ENCODE results near the gene GSK3B.

Gene GSK3B

DNA sequence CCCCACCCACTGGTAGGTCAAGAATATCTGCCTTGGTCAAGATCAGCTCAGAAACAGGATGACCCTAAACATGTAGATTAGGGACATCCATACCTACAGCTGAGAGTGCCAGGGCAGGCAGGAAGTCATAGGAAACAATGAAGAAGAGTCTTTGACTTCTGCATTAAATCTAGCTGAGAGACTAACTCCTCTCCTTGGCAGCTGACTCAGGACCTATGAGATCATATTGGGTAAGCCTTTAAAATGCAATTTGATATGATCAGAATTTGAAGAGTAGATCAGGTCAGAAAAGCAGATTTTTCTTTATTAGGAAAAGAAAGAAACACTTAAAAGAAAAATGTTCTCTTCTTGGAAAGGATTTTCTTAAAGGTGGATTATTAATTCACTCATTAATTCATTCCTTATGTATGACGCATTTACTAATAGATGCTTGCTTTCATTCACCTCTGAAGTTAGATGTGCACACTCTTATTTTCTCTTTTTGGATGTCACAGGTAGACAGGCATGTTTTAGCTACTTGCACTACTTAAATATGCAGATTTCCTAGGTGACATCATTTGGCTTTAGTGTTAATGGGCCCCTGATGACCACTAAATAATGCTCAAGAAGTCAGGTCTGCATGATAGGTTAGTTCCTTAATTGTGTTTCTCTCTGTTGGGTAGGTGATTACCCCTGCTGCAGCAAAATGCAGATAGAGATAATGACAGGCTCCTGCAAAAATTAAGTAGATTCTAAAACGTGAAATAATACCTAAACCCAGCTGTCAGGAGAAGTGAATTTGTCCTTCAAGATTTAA, 35.7 kb upstream of the GSK3B start:
- no peaks in the 10 kb centered on the region for H4K20me1 ChIP-seq (ENCODE audit: insufficient read depth, low read length)
- TF ChIP-seq, protein P1, sequence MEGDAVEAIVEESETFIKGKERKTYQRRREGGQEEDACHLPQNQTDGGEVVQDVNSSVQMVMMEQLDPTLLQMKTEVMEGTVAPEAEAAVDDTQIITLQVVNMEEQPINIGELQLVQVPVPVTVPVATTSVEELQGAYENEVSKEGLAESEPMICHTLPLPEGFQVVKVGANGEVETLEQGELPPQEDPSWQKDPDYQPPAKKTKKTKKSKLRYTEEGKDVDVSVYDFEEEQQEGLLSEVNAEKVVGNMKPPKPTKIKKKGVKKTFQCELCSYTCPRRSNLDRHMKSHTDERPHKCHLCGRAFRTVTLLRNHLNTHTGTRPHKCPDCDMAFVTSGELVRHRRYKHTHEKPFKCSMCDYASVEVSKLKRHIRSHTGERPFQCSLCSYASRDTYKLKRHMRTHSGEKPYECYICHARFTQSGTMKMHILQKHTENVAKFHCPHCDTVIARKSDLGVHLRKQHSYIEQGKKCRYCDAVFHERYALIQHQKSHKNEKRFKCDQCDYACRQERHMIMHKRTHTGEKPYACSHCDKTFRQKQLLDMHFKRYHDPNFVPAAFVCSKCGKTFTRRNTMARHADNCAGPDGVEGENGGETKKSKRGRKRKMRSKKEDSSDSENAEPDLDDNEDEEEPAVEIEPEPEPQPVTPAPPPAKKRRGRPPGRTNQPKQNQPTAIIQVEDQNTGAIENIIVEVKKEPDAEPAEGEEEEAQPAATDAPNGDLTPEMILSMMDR (IDR thresholded peaks at IDR 0.05; ENCODE audit: borderline replicate concordance, extremely low read depth, low read length, poor library complexity, severe bottlenecking) = no peak
- no peak for TF ChIP-seq EZH2 (IDR thresholded peaks at IDR 0.05; ENCODE audit: borderline replicate concordance, low read depth, low read length, severe bottlenecking)
- H3K36me3 ChIP-seq (ENCODE audit: insufficient read depth, low read length) = no peaks in the 10 kb centered on the region
- H3K27me3 ChIP-seq (ENCODE audit: insufficient read depth, low read length, poor library complexity) = no peaks in the 10 kb centered on the region
- H3K27ac ChIP-seq (ENCODE audit: low read length) = no peak overlapping the region
- no peak overlapping the region for H2AFZ ChIP-seq (ENCODE audit: low read depth, low read length)
- DNase-seq (no peak), ATAC-seq (ENCODE audit: insufficient read depth, low read depth) (no peak)
- H3K9me3 ChIP-seq (ENCODE audit: insufficient read depth, low read length, severe bottlenecking) = no peaks in the 10 kb centered on the region
- no peak overlapping the region for H3K9ac ChIP-seq (ENCODE audit: low read depth, low read length)
- no peaks in the 10 kb centered on the region for H3K4me1 ChIP-seq (ENCODE audit: insufficient read depth, low read length)
- no peaks in the 10 kb centered on the region for H3K79me2 ChIP-seq (ENCODE audit: insufficient read depth, low read length)
- H3K4me2 ChIP-seq (ENCODE audit: insufficient read depth, low read length) = no peak overlapping the region
- no peak overlapping the region for H3K4me3 ChIP-seq (ENCODE audit: low read depth in 1 of 2, low read length in 2 of 2)

DNA sequence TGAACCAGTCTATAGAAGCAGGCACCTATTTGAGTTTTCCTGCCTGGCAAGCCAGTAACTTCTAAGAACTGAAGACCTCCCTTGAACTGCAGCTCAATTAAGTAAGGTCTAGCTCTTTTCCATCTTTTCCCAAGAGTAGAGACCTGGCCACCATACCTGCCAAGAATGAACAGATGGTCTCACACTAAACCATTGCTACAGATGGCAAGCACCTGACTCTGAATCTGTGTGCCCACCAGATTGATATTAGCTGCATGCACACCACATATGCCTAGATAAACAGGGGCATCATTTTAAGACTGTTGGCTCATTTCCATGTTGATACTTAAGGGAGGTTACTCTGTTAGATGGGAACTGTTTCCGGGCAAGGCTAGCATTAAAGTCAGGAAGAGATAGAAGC, 34.8 kb upstream of the GSK3B start:
- Histone ChIP-seq H3K4me1 (ENCODE audit: insufficient read depth, low read length) (no peaks in the 10 kb centered on the region), H3K79me2 (ENCODE audit: insufficient read depth, low read length) (no peaks in the 10 kb centered on the region), H3K27ac (ENCODE audit: low read length) (no peak overlapping the region), H3K9ac (ENCODE audit: low read depth, low read length) (no peak overlapping the region), H3K4me3 (ENCODE audit: low read depth in 1 of 2, low read length in 2 of 2) (no peak overlapping the region), H3K9me3 (ENCODE audit: insufficient read depth, low read length, severe bottlenecking) (no peaks in the 10 kb centered on the region), H3K36me3 (ENCODE audit: insufficient read depth, low read length) (no peaks in the 10 kb centered on the region), H3K27me3 (ENCODE audit: insufficient read depth, low read length, poor library complexity) (no peaks in the 10 kb centered on the region), H4K20me1 (ENCODE audit: insufficient read depth, low read length) (no peaks in the 10 kb centered on the region), H2AFZ (ENCODE audit: low read depth, low read length) (no peak overlapping the region), H3K4me2 (ENCODE audit: insufficient read depth, low read length) (no peak overlapping the region)
- no peak for TF ChIP-seq EZH2 (IDR thresholded peaks at IDR 0.05; ENCODE audit: borderline replicate concordance, low read depth, low read length, severe bottlenecking)
- TF ChIP-seq, protein P1 (IDR thresholded peaks at IDR 0.05; ENCODE audit: borderline replicate concordance, extremely low read depth, low read length, poor library complexity, severe bottlenecking) = no peak
- ATAC-seq (ENCODE audit: insufficient read depth, low read depth) (no peak), DNase-seq (no peak)

DNA sequence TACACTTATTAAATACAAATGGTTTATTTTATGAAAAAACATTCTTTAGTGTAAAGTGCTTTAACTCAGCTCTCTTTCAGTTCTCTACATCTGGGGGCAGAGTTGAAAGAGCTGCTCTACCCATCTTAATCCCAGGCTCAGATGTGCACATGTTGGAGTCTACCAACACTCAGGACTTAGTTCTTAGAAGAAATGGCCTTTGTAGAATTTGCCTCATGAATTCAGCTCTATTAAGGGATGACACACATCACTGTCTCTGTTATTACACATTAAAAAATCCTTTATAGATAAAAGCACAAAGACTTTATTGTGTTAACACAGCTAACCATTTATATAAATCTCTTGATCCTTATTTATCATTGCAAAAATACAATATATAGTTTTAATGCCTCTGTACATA, 31.7 kb upstream of the GSK3B start:
- no peak for DNase-seq
- H3K4me1 ChIP-seq (ENCODE audit: insufficient read depth, low read length) = no peaks in the 10 kb centered on the region
- TF ChIP-seq EZH2 (IDR thresholded peaks at IDR 0.05; ENCODE audit: borderline replicate concordance, low read depth, low read length, severe bottlenecking) = no peak
- H3K36me3 ChIP-seq (ENCODE audit: insufficient read depth, low read length) = no peaks in the 10 kb centered on the region
- H2AFZ ChIP-seq (ENCODE audit: low read depth, low read length) = no peak overlapping the region
- no peaks in the 10 kb centered on the region for H3K79me2 ChIP-seq (ENCODE audit: insufficient read depth, low read length)
- H3K9me3 ChIP-seq (ENCODE audit: insufficient read depth, low read length, severe bottlenecking) = no peaks in the 10 kb centered on the region
- no peak for ATAC-seq (ENCODE audit: insufficient read depth, low read depth)
- H3K4me2 ChIP-seq (ENCODE audit: insufficient read depth, low read length) = no peak overlapping the region
- no peak overlapping the region for H3K27ac ChIP-seq (ENCODE audit: low read length)
- H3K9ac ChIP-seq (ENCODE audit: low read depth, low read length) = no peak overlapping the region
- H3K4me3 ChIP-seq (ENCODE audit: low read depth in 1 of 2, low read length in 2 of 2) = no peak overlapping the region
- no peaks in the 10 kb centered on the region for H4K20me1 ChIP-seq (ENCODE audit: insufficient read depth, low read length)
- no peaks in the 10 kb centered on the region for H3K27me3 ChIP-seq (ENCODE audit: insufficient read depth, low read length, poor library complexity)

DNA sequence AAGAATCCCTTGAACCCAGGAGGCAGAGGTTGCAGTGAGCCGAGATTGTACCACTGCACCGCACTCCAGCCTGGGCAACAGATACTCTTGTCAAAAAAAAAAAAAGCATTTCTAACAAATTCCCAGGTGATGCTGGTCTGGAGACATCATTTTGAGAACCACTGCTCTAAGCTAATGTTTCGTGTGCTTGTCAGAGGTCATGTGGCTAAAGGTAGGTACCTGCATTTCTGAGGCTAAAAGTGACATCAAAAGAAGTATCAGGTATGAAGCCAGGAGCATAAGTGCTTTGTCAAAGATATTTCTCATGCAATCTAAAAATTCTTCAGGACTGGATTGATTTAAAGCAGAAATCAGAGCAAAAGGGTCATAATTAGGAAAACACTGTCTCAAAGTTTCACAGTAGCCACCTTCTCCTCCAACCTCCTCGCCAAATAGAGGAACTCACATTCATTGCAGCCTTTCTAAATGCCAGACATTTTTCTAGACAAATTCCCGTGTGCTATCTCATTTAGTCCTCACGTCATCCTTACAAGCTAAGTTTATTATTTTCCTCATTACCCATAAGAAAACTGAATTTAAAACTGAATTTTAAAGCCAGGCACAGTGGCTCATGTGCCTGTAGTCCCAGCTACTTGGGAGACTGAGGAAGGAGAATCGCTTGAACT, 25.7 kb upstream of the GSK3B start:
- H3K27ac ChIP-seq (ENCODE audit: low read length) = no peak overlapping the region
- no peaks in the 10 kb centered on the region for H3K36me3 ChIP-seq (ENCODE audit: insufficient read depth, low read length)
- H3K4me3 ChIP-seq (ENCODE audit: low read depth in 1 of 2, low read length in 2 of 2) = no peak overlapping the region
- no peak overlapping the region for H2AFZ ChIP-seq (ENCODE audit: low read depth, low read length)
- H3K4me1 ChIP-seq (ENCODE audit: insufficient read depth, low read length) = no peaks in the 10 kb centered on the region
- no peaks in the 10 kb centered on the region for H3K9me3 ChIP-seq (ENCODE audit: insufficient read depth, low read length, severe bottlenecking)
- H3K27me3 ChIP-seq (ENCODE audit: insufficient read depth, low read length, poor library complexity) = no peaks in the 10 kb centered on the region
- TF ChIP-seq EZH2 (IDR thresholded peaks at IDR 0.05; ENCODE audit: borderline replicate concordance, low read depth, low read length, severe bottlenecking) = no peak
- TF ChIP-seq, protein P1 (IDR thresholded peaks at IDR 0.05; ENCODE audit: borderline replicate concordance, extremely low read depth, low read length, poor library complexity, severe bottlenecking) = no peak
- no peaks in the 10 kb centered on the region for H3K79me2 ChIP-seq (ENCODE audit: insufficient read depth, low read length)
- ATAC-seq (ENCODE audit: insufficient read depth, low read depth) = no peak
- H3K4me2 ChIP-seq (ENCODE audit: insufficient read depth, low read length) = no peak overlapping the region
- H4K20me1 ChIP-seq (ENCODE audit: insufficient read depth, low read length) = no peaks in the 10 kb centered on the region
- H3K9ac ChIP-seq (ENCODE audit: low read depth, low read length) = no peak overlapping the region
- no peak for DNase-seq

Measured in DND-41 (cell line).